Measurements from ENCODE around the gene ZP4. TPM values are rescaled to one million over a fixed set of nuclear protein-coding genes. Genes with fewer than 3 reads are reported as not detected.

ZP4 gene
- total RNA-seq, 8 experiments from 2014 or later = 0.09 to 0.52 TPM; not detected in 6

- no peak for ATAC-seq (replicated peaks in 6 of 8)
- in situ Hi-C loops (cut with MboI; ENCODE audit: low pct_unique_long_range_greater_than_20kb in 2 of 9, low sequenced_read_pairs in 9 of 9, unreplicated experiment in 9 of 9) = no loop called here
- Histone ChIP-seq H3K4me1 (replicated peaks in 1 of 2) (peaks cover 2 to 5% of the 10 kb centered on the region in 2 donors), H3K27ac (no peak overlapping the region), H3K4me3 (no peak overlapping the region)
Observed at GRCh38 chr1:237895630-237896029, 4.9 kb upstream of the ZP4 start.

GRCh38 chr1:237894131-237894530 lies 3.4 kb upstream of the ZP4 start:
- ATAC-seq (replicated peaks in 6 of 8) = no peak
- in situ Hi-C loops (cut with MboI; ENCODE audit: low pct_unique_long_range_greater_than_20kb in 2 of 9, low sequenced_read_pairs in 9 of 9, unreplicated experiment in 9 of 9) = no loop called here
- no peaks in the 10 kb centered on the region for H3K4me1 ChIP-seq (replicated peaks in 1 of 2)
- no peak overlapping the region for H3K4me3 ChIP-seq
- H3K27ac ChIP-seq = no peak overlapping the region
- WGBS, 10 experiments = 0 to 100% (median 77%) methylated on average over 1 to 3 of the region's 3 CpGs; no CpG with 5 or more reads in 3 of the 10 experiments

GRCh38 chr1:237891979-237892378 lies 1.3 kb upstream of the ZP4 start:
- in situ Hi-C loops (cut with MboI; ENCODE audit: low pct_unique_long_range_greater_than_20kb in 2 of 9, low sequenced_read_pairs in 9 of 9, unreplicated experiment in 9 of 9) = no loop called here
- Histone ChIP-seq H3K4me3 (no peak overlapping the region), H3K4me1 (replicated peaks in 1 of 2) (no peaks in the 10 kb centered on the region), H3K27ac (no peak overlapping the region)
- WGBS, 10 experiments = 0 to 100% (median 73%) methylated on average over 1 to 3 of the region's 3 CpGs; no CpG with 5 or more reads in 1 of the 10 experiments
- ATAC-seq (replicated peaks in 6 of 8) = no peak

- ATAC-seq (replicated peaks in 6 of 8) = no peak
- Histone ChIP-seq H3K4me1 (replicated peaks in 1 of 2) (no peaks in the 10 kb centered on the region), H3K27ac (no peak overlapping the region), H3K4me3 (no peak overlapping the region)
- in situ Hi-C loops (cut with MboI; ENCODE audit: low pct_unique_long_range_greater_than_20kb in 2 of 9, low sequenced_read_pairs in 9 of 9, unreplicated experiment in 9 of 9) = no loop called here
- WGBS, 10 experiments = 13 to 100% (median 75%) methylated on average over 1 to 2 of the region's 2 CpGs; no CpG with 5 or more reads in 1 of the 10 experiments
Observed at GRCh38 chr1:237891266-237891665, 544 bp upstream of the ZP4 start.

GRCh38 chr1:237890416-237890815 lies 306 bp downstream of the ZP4 start:
- H3K27ac ChIP-seq = no peak overlapping the region
- H3K4me3 ChIP-seq = no peak overlapping the region
- no peak for ATAC-seq (replicated peaks in 6 of 8)
- H3K4me1 ChIP-seq (replicated peaks in 1 of 2) = no peaks in the 10 kb centered on the region
- in situ Hi-C loops (cut with MboI; ENCODE audit: low pct_unique_long_range_greater_than_20kb in 2 of 9, low sequenced_read_pairs in 9 of 9, unreplicated experiment in 9 of 9) = no loop called here
- WGBS, 10 experiments = 12 to 78% (median 63%) methylated on average over 1 to 7 of the region's 7 CpGs; no CpG with 5 or more reads in 5 of the 10 experiments

- 0 to 92% (median 80%) methylated on average over 1 to 4 of the region's 4 CpGs; no CpG with 5 or more reads in 3 of the 10 experiments for WGBS, 10 experiments
- Histone ChIP-seq H3K4me3 (no peak overlapping the region), H3K27ac (no peak overlapping the region), H3K4me1 (replicated peaks in 1 of 2) (no peaks in the 10 kb centered on the region)
- ATAC-seq (replicated peaks in 6 of 8) = no peak
- in situ Hi-C loops (cut with MboI; ENCODE audit: low pct_unique_long_range_greater_than_20kb in 2 of 9, low sequenced_read_pairs in 9 of 9, unreplicated experiment in 9 of 9) = no loop called here
Observed at GRCh38 chr1:237888143-237888542, 2.6 kb downstream of the ZP4 start.

GRCh38 chr1:237887542-237887941 lies 3.2 kb downstream of the ZP4 start:
- WGBS, 10 experiments = 0 to 94% (median 86%) methylated on average over 1 to 4 of the region's 4 CpGs; no CpG with 5 or more reads in 3 of the 10 experiments
- no peak for ATAC-seq (replicated peaks in 6 of 8)
- no peak overlapping the region for H3K4me3 ChIP-seq
- no peaks in the 10 kb centered on the region for H3K4me1 ChIP-seq (replicated peaks in 1 of 2)
- in situ Hi-C loops (cut with MboI; ENCODE audit: low pct_unique_long_range_greater_than_20kb in 2 of 9, low sequenced_read_pairs in 9 of 9, unreplicated experiment in 9 of 9) = no loop called here
- H3K27ac ChIP-seq = no peak overlapping the region

GRCh38 chr1:237884237-237884636 lies 6.5 kb downstream of the ZP4 start:
- in situ Hi-C loops (cut with MboI; ENCODE audit: low pct_unique_long_range_greater_than_20kb in 2 of 9, low sequenced_read_pairs in 9 of 9, unreplicated experiment in 9 of 9) = no loop called here
- 0 to 85% (median 60%) methylated on average over 1 to 2 of the region's 2 CpGs; no CpG with 5 or more reads in 1 of the 10 experiments for WGBS, 10 experiments
- Histone ChIP-seq H3K4me3 (no peak overlapping the region), H3K27ac (no peak overlapping the region), H3K4me1 (replicated peaks in 1 of 2) (no peaks in the 10 kb centered on the region)
- ATAC-seq (replicated peaks in 6 of 8) = no peak

GRCh38 chr1:237879195-237879594 lies 11.5 kb downstream of the ZP4 start:
- peak; percentile 32 to 99 (median 46) for ATAC-seq (replicated peaks in 6 of 8)
- no peak overlapping the region for H3K4me3 ChIP-seq
- H3K27ac ChIP-seq = no peak overlapping the region
- no peaks in the 10 kb centered on the region for H3K4me1 ChIP-seq (replicated peaks in 1 of 2)
- in situ Hi-C loops (cut with MboI; ENCODE audit: low pct_unique_long_range_greater_than_20kb in 2 of 9, low sequenced_read_pairs in 9 of 9, unreplicated experiment in 9 of 9) = no loop called here

GRCh38 chr1:237878406-237878805 lies 12.3 kb downstream of the ZP4 start:
- in situ Hi-C loops (cut with MboI; ENCODE audit: low pct_unique_long_range_greater_than_20kb in 2 of 9, low sequenced_read_pairs in 9 of 9, unreplicated experiment in 9 of 9) = no loop called here
- H3K4me1 ChIP-seq (replicated peaks in 1 of 2) = peaks cover 5 to 6% of the 10 kb centered on the region in 2 donors
- H3K4me3 ChIP-seq = no peak overlapping the region
- ATAC-seq (replicated peaks in 6 of 8) = no peak
- 0 to 100% (median 85%) methylated on average over 1 of the region's 1 CpG; no CpG with 5 or more reads in 2 of the 10 experiments for WGBS, 10 experiments
- H3K27ac ChIP-seq = no peak overlapping the region

- no peak overlapping the region for H3K4me3 ChIP-seq
- 0 to 64% (median 30%) methylated on average over 1 to 4 of the region's 4 CpGs; no CpG with 5 or more reads in 1 of the 10 experiments for WGBS, 10 experiments
- ATAC-seq (replicated peaks in 6 of 8) = peak in 7 of 8 experiments; percentile 11 to 69 (median 23)
- no peak overlapping the region for H3K27ac ChIP-seq
- in situ Hi-C loops (cut with MboI; ENCODE audit: low pct_unique_long_range_greater_than_20kb in 2 of 9, low sequenced_read_pairs in 9 of 9, unreplicated experiment in 9 of 9) = no loop called here
- H3K4me1 ChIP-seq (replicated peaks in 1 of 2) = peaks cover 8 to 10% of the 10 kb centered on the region in 2 donors
Observed at GRCh38 chr1:237877631-237878030, 13.1 kb downstream of the ZP4 start.

- Histone ChIP-seq H3K4me3 (no peak overlapping the region), H3K4me1 (replicated peaks in 1 of 2) (peaks cover 8 to 10% of the 10 kb centered on the region in 2 donors), H3K27ac (no peak overlapping the region)
- no peak for ATAC-seq (replicated peaks in 6 of 8)
- 33 to 97% (median 86%) methylated on average over 4 to 8 of the region's 8 CpGs; no CpG with 5 or more reads in 3 of the 10 experiments for WGBS, 10 experiments
- in situ Hi-C loops (cut with MboI; ENCODE audit: low pct_unique_long_range_greater_than_20kb in 2 of 9, low sequenced_read_pairs in 9 of 9, unreplicated experiment in 9 of 9) = no loop called here
Observed at GRCh38 chr1:237875291-237875690, 15.4 kb downstream of the ZP4 start.

- ATAC-seq (replicated peaks in 6 of 8) = peak; percentile 74 to 98 (median 96)
- WGBS, 10 experiments = 0 to 55% (median 44%) methylated on average over 1 to 4 of the region's 4 CpGs; no CpG with 5 or more reads in 1 of the 10 experiments
- Histone ChIP-seq H3K4me3 (no peak overlapping the region), H3K4me1 (replicated peaks in 1 of 2) (peaks cover 8 to 10% of the 10 kb centered on the region in 2 donors), H3K27ac (no peak overlapping the region)
- in situ Hi-C loops (cut with MboI; ENCODE audit: low pct_unique_long_range_greater_than_20kb in 2 of 9, low sequenced_read_pairs in 9 of 9, unreplicated experiment in 9 of 9) = no loop called here
Observed at GRCh38 chr1:237873487-237874211, 17.1 kb downstream of the ZP4 start.

All from motor neuron (in vitro differentiated cells).